Measurements from ENCODE around the gene SH3TC1. TPM values are rescaled to one million over a fixed set of nuclear protein-coding genes. Genes with fewer than 3 reads are reported as not detected.

Gene SH3TC1
- 16.6 TPM for polyA plus RNA-seq (2013, experiment 1 of 2)
- 10.0 TPM for polyA plus RNA-seq (2013, experiment 2 of 2)

- H3K4me3 ChIP-seq (ENCODE audit: extremely low read depth, insufficient read depth, low read length, poor library complexity, severe bottlenecking), result peak within 1 kb of the TSS; percentile 11
Measured at GRCh38 chr4:8198906-8199593, at the start of gene SH3TC1. Gene SH3TC1, plus strand, starts transcription at chr4:8199290. Its CDS starts 5,905 bp downstream, at chr4:8205195.

DNA sequence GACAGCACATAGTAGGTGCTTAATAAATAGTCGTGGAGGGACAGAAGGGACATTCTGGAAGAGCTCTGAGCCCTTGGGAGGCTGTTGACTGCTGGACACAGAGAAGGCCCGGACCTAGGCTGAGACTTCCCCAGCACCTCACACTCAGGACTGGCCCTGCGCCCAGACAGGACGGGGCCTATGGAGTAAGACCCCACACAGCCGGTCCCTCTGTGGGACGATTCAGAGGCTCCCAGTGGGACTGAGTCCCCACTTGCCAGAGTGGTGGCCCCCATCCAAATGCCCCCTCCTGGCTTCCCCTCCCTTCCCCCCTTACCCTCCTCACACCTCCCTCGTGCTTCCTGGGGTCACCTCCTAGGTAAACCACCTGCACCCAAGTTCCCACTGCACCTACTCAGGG, 49.4 kb upstream of the SH3TC1 start:
- H3K27ac ChIP-seq (ENCODE audit: low read depth, low read length, severe bottlenecking), result no peak overlapping the region
- WGBS, 2 experiments (ENCODE audit: insufficient coverage in 2 of 2), result 91 to 98% methylated on average over 5 to 6 of the region's 7 CpGs
- no peaks in the 10 kb centered on the region for H3K36me3 ChIP-seq (ENCODE audit: control insufficient read depth, insufficient read depth, low read length)
- H3K4me1 ChIP-seq (ENCODE audit: control insufficient read depth, insufficient read depth, low read length, poor library complexity, severe bottlenecking), result peaks cover 2% of the 10 kb centered on the region
- H3K4me3 ChIP-seq (ENCODE audit: extremely low read depth, insufficient read depth, low read length, poor library complexity, severe bottlenecking), result no peak overlapping the region
- no peaks in the 10 kb centered on the region for H3K9me3 ChIP-seq (ENCODE audit: control insufficient read depth, low read length)

More at GRCh38 chr4:8198906-8199593, at the start of gene SH3TC1:
- peak within 1 kb of the TSS; percentile 59 for H3K27ac ChIP-seq (ENCODE audit: low read depth, low read length, severe bottlenecking)
- peaks cover 48% of the 10 kb centered on the region for H3K4me1 ChIP-seq (ENCODE audit: control insufficient read depth, insufficient read depth, low read length, poor library complexity, severe bottlenecking)
- H3K9me3 ChIP-seq (ENCODE audit: control insufficient read depth, low read length), result no peaks in the 10 kb centered on the region
- WGBS, 2 experiments (ENCODE audit: insufficient coverage in 2 of 2), result 65 to 74% methylated on average over 29 to 32 of the region's 32 CpGs
- no peaks in the 10 kb centered on the region for H3K36me3 ChIP-seq (ENCODE audit: control insufficient read depth, insufficient read depth, low read length)

DNA sequence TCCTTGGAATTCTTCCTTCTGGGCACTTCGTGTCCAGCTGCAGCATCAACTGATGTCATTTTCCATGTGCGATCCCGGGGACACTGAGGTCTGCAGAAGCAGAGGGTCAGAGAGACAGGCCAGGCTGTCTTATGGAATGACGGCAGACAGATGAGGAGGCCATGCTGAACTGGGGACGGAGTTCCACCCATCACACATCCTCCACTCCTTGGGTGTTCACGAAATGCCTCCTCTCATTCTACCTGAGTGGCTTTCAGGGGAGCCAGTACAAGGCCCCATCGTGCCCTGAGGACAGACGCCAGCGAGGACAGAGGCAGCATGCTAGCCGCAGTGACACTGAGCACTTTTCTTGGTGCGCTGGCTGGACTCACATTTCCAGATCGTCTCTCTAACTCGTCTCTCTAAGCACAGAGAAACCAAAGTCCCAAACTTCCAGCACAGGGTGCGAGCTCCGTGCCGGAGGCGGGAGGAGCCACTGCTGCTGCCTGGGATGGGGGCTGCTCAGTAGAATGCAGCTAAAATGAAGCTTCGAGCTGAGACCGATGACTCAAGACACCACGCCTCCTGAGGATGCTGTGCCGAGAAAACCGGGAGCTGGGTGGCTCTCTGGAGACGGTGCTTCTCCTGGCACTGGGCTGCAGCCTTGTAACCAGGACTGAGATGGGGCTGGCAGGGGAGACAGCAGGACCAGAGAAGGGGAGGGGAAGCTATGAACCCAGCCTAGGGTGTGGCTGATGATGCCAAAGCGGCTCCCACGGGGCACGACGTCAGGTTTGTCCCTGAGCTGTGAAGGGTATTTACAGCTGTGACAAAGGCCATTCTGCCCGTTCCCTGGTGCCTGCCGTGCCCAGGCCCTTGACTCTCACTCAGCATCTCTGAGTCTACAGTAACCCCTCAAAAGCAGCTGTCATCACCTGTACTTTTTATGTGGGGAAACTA, 48.7 kb upstream of the SH3TC1 start:
- 80 to 83% methylated on average over 27 of the region's 29 CpGs for WGBS, 2 experiments (ENCODE audit: insufficient coverage in 2 of 2)
- peaks cover 2% of the 10 kb centered on the region for H3K4me1 ChIP-seq (ENCODE audit: control insufficient read depth, insufficient read depth, low read length, poor library complexity, severe bottlenecking)
- H3K36me3 ChIP-seq (ENCODE audit: control insufficient read depth, insufficient read depth, low read length), result no peaks in the 10 kb centered on the region
- no peak overlapping the region for H3K27ac ChIP-seq (ENCODE audit: low read depth, low read length, severe bottlenecking)
- no peaks in the 10 kb centered on the region for H3K9me3 ChIP-seq (ENCODE audit: control insufficient read depth, low read length)
- H3K4me3 ChIP-seq (ENCODE audit: extremely low read depth, insufficient read depth, low read length, poor library complexity, severe bottlenecking), result no peak overlapping the region

- WGBS, 2 experiments (ENCODE audit: insufficient coverage in 2 of 2), result 91 to 92% methylated on average over 13 to 14 of the region's 15 CpGs
- Histone ChIP-seq H3K4me1 (ENCODE audit: control insufficient read depth, insufficient read depth, low read length, poor library complexity, severe bottlenecking) (peaks cover 2% of the 10 kb centered on the region), H3K9me3 (ENCODE audit: control insufficient read depth, low read length) (no peaks in the 10 kb centered on the region), H3K27ac (ENCODE audit: low read depth, low read length, severe bottlenecking) (no peak overlapping the region), H3K4me3 (ENCODE audit: extremely low read depth, insufficient read depth, low read length, poor library complexity, severe bottlenecking) (no peak overlapping the region), H3K36me3 (ENCODE audit: control insufficient read depth, insufficient read depth, low read length) (no peaks in the 10 kb centered on the region)
Measured at GRCh38 chr4:8151165-8151650, 47.9 kb upstream of the SH3TC1 start.

DNA sequence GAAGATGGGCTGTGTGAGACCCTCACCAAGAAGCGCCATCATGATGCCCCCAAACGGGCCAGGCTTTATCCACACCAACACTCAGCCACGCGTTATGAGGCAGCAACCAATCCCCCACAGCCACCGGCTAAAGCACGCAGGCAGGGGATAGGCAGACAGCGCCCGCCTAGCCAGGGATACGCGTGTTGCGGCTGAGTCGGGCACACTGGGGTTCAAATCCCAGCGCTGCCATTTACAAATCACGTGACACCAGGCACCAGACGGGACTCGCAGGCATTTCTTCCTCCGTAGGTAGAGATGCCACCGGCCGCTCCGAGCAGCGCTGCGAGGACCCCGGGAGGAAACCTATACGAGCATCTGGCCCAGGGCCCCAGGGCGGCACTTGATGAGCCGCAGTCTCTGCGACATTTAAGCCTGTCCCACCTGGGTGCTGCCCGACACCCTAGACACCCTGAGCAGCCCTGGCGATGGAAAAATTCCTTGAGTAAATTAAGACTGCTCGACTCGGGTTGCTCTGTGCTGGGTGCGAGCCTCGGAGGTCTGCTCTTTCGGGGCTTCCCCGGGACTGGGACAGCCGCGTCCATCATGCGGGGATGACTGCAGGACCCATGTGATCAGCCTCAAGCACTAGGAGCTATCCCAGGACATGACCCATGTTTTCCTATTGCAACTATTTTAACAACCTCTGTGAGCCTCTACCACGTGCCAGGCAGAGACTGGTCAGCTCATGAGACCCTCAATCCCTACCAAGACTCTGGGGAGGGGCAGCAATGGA, 46.8 kb upstream of the SH3TC1 start:
- Histone ChIP-seq H3K27ac (ENCODE audit: low read depth, low read length, severe bottlenecking) (no peak overlapping the region), H3K36me3 (ENCODE audit: control insufficient read depth, insufficient read depth, low read length) (no peaks in the 10 kb centered on the region), H3K4me1 (ENCODE audit: control insufficient read depth, insufficient read depth, low read length, poor library complexity, severe bottlenecking) (peaks cover 2% of the 10 kb centered on the region), H3K4me3 (ENCODE audit: extremely low read depth, insufficient read depth, low read length, poor library complexity, severe bottlenecking) (no peak overlapping the region), H3K9me3 (ENCODE audit: control insufficient read depth, low read length) (no peaks in the 10 kb centered on the region)
- 94 to 95% methylated on average over 36 to 38 of the region's 39 CpGs for WGBS, 2 experiments (ENCODE audit: insufficient coverage in 2 of 2)

- Histone ChIP-seq H3K27ac (ENCODE audit: low read depth, low read length, severe bottlenecking) (no peak overlapping the region), H3K36me3 (ENCODE audit: control insufficient read depth, insufficient read depth, low read length) (no peaks in the 10 kb centered on the region), H3K4me1 (ENCODE audit: control insufficient read depth, insufficient read depth, low read length, poor library complexity, severe bottlenecking) (peaks cover 2% of the 10 kb centered on the region), H3K9me3 (ENCODE audit: control insufficient read depth, low read length) (no peaks in the 10 kb centered on the region), H3K4me3 (ENCODE audit: extremely low read depth, insufficient read depth, low read length, poor library complexity, severe bottlenecking) (no peak overlapping the region)
- 75 to 81% methylated on average over 6 of the region's 6 CpGs for WGBS, 2 experiments (ENCODE audit: insufficient coverage in 2 of 2)
Measured at GRCh38 chr4:8152865-8153257, 46.2 kb upstream of the SH3TC1 start.

- WGBS, 2 experiments (ENCODE audit: insufficient coverage in 2 of 2), result 96% methylated on average over 6 to 10 of the region's 10 CpGs
- Histone ChIP-seq H3K4me3 (ENCODE audit: extremely low read depth, insufficient read depth, low read length, poor library complexity, severe bottlenecking) (no peak overlapping the region), H3K9me3 (ENCODE audit: control insufficient read depth, low read length) (no peaks in the 10 kb centered on the region)
Measured at GRCh38 chr4:8153441-8153840, 45.6 kb upstream of the SH3TC1 start.

DNA sequence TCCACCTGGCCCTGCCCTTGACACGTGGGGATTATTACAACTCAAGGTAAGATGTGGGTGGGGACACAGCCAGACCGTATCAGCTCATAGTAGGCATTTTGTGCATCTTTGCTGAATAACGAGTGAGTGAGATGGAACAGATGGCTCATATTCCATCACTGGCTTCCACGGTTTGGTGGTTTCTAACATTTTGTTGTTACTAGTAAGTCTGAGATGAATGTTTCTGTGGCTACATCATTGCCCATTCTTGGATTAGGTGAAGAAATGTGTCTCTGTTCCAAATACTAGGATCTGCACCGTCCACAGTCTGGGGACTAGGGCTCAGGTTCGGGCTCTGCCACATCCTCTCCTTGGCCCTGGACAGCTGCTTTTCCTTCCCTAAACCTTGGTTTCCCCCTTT, 44.0 kb upstream of the SH3TC1 start:
- H3K27ac ChIP-seq (ENCODE audit: low read depth, low read length, severe bottlenecking), result no peak overlapping the region
- H3K4me1 ChIP-seq (ENCODE audit: control insufficient read depth, insufficient read depth, low read length, poor library complexity, severe bottlenecking), result peaks cover 2% of the 10 kb centered on the region
- H3K36me3 ChIP-seq (ENCODE audit: control insufficient read depth, insufficient read depth, low read length), result no peaks in the 10 kb centered on the region
- no peaks in the 10 kb centered on the region for H3K9me3 ChIP-seq (ENCODE audit: control insufficient read depth, low read length)
- WGBS, 2 experiments (ENCODE audit: insufficient coverage in 2 of 2), result 90 to 92% methylated on average over 2 to 6 of the region's 6 CpGs
- no peak overlapping the region for H3K4me3 ChIP-seq (ENCODE audit: extremely low read depth, insufficient read depth, low read length, poor library complexity, severe bottlenecking)

More at GRCh38 chr4:8153441-8153840, 45.6 kb upstream of the SH3TC1 start:
- Histone ChIP-seq H3K27ac (ENCODE audit: low read depth, low read length, severe bottlenecking) (no peak overlapping the region), H3K4me1 (ENCODE audit: control insufficient read depth, insufficient read depth, low read length, poor library complexity, severe bottlenecking) (peaks cover 2% of the 10 kb centered on the region), H3K36me3 (ENCODE audit: control insufficient read depth, insufficient read depth, low read length) (no peaks in the 10 kb centered on the region)

- no peak overlapping the region for H3K4me3 ChIP-seq (ENCODE audit: extremely low read depth, insufficient read depth, low read length, poor library complexity, severe bottlenecking)
- no peaks in the 10 kb centered on the region for H3K9me3 ChIP-seq (ENCODE audit: control insufficient read depth, low read length)
- WGBS, 2 experiments (ENCODE audit: insufficient coverage in 2 of 2), result 88 to 91% methylated on average over 9 to 11 of the region's 14 CpGs
Measured at GRCh38 chr4:8155660-8156421, 43.2 kb upstream of the SH3TC1 start.

GRCh38 chr4:8156617-8157016, 42.5 kb upstream of the SH3TC1 start:
- Histone ChIP-seq H3K4me1 (ENCODE audit: control insufficient read depth, insufficient read depth, low read length, poor library complexity, severe bottlenecking) (no peaks in the 10 kb centered on the region), H3K9me3 (ENCODE audit: control insufficient read depth, low read length) (no peaks in the 10 kb centered on the region), H3K4me3 (ENCODE audit: extremely low read depth, insufficient read depth, low read length, poor library complexity, severe bottlenecking) (no peak overlapping the region), H3K36me3 (ENCODE audit: control insufficient read depth, insufficient read depth, low read length) (no peaks in the 10 kb centered on the region), H3K27ac (ENCODE audit: low read depth, low read length, severe bottlenecking) (no peak overlapping the region)
- WGBS, 2 experiments (ENCODE audit: insufficient coverage in 2 of 2), result 86 to 92% methylated on average over 8 of the region's 8 CpGs

More at GRCh38 chr4:8155660-8156421, 43.2 kb upstream of the SH3TC1 start:
- Histone ChIP-seq H3K4me1 (ENCODE audit: control insufficient read depth, insufficient read depth, low read length, poor library complexity, severe bottlenecking) (no peaks in the 10 kb centered on the region), H3K27ac (ENCODE audit: low read depth, low read length, severe bottlenecking) (no peak overlapping the region), H3K36me3 (ENCODE audit: control insufficient read depth, insufficient read depth, low read length) (no peaks in the 10 kb centered on the region)

All from mesodermal cell (in vitro differentiated cells).